ENCODE results near the gene HSPA5.
A peak's percentile ranks its signal among the peaks of the same experiment; 100 is the strongest.

- TF ChIP-seq CTCF (IDR thresholded peaks at IDR 0.05 in 4 of 5, conservative IDR thresholded peaks at IDR 0.05 in 1 of 5) (peak; percentile 40 to 60 (median 48)), POLR2A (IDR thresholded peaks at IDR 0.05) (peak; percentile 78 to 89)
Measured at GRCh38 chr9:125261501-125262293, 20.6 kb upstream of the HSPA5 start, which contains the start of gene GAPVD1.

All from gastrocnemius medialis (tissue), 4 donors.